ENCODE measurements around the gene RYR2. TPM values are rescaled to one million over a fixed set of nuclear protein-coding genes. Genes with fewer than 3 reads are reported as not detected.
A peak's percentile ranks its signal among the peaks of the same experiment; 100 is the strongest.

RYR2 gene
- total and polyA plus RNA-seq, 8 donors: 1.6 to 6.9 (median 4.4) TPM

- H3K9me3 ChIP-seq: no peaks in the 10 kb centered on the region
- WGBS, 2 donors: 87 to 90% methylated on average over 6 of the region's 6 CpGs
- no peak for FAIRE-seq
- H3K27ac ChIP-seq: no peak overlapping the region
- DNase-seq: no peak
- no peaks in the 10 kb centered on the region for H3K36me3 ChIP-seq
- no peak for ATAC-seq
- TF ChIP-seq CTCF (IDR thresholded peaks at IDR 0.05): no peak
- no peaks in the 10 kb centered on the region for H3K4me1 ChIP-seq
- intact Hi-C loops (cut with DNase I): no loop called here
- H3K4me3 ChIP-seq: no peak overlapping the region
- no peaks in the 10 kb centered on the region for H3K27me3 ChIP-seq
Measured at GRCh38 chr1:237179503-237179902, 137.5 kb downstream of the RYR2 start.

GRCh38 chr1:237180256-237180655, 138.3 kb downstream of the RYR2 start:
- Histone ChIP-seq H3K27ac (no peak overlapping the region), H3K4me3 (no peak overlapping the region), H3K9me3 (no peaks in the 10 kb centered on the region), H3K36me3 (no peaks in the 10 kb centered on the region), H3K4me1 (no peaks in the 10 kb centered on the region), H3K27me3 (no peaks in the 10 kb centered on the region)
- 70 to 87% methylated on average over 2 of the region's 2 CpGs for WGBS, 2 donors
- no peak for FAIRE-seq
- TF ChIP-seq CTCF (IDR thresholded peaks at IDR 0.05): no peak
- ATAC-seq: no peak
- no peak for DNase-seq
- intact Hi-C loops (cut with DNase I): no loop called here

GRCh38 chr1:237181743-237182317, 139.8 kb downstream of the RYR2 start:
- Histone ChIP-seq H3K27me3 (no peaks in the 10 kb centered on the region), H3K4me1 (no peaks in the 10 kb centered on the region), H3K4me3 (no peak overlapping the region), H3K9me3 (no peaks in the 10 kb centered on the region), H3K36me3 (no peaks in the 10 kb centered on the region), H3K27ac (no peak overlapping the region)
- intact Hi-C loops (cut with DNase I): no loop called here
- no peak for DNase-seq
- no peak for TF ChIP-seq CTCF (IDR thresholded peaks at IDR 0.05)
- ATAC-seq: peak in 1 of 4 donors; percentile 55
- 77 to 88% methylated on average over 12 of the region's 12 CpGs for WGBS, 2 donors
- no peak for FAIRE-seq

GRCh38 chr1:237183963-237184540, 142.1 kb downstream of the RYR2 start:
- Histone ChIP-seq H3K27ac (no peak overlapping the region), H3K4me1 (no peaks in the 10 kb centered on the region), H3K36me3 (no peaks in the 10 kb centered on the region), H3K9me3 (no peaks in the 10 kb centered on the region), H3K4me3 (no peak overlapping the region), H3K27me3 (no peaks in the 10 kb centered on the region)
- no peak for TF ChIP-seq CTCF (IDR thresholded peaks at IDR 0.05)
- WGBS, 2 donors: 63 to 71% methylated on average over 7 of the region's 7 CpGs
- intact Hi-C loops (cut with DNase I): no loop called here
- ATAC-seq (no peak), DNase-seq (no peak), FAIRE-seq (no peak)

- no peak overlapping the region for H3K4me3 ChIP-seq
- intact Hi-C loops (cut with DNase I): no loop called here
- H3K36me3 ChIP-seq: no peaks in the 10 kb centered on the region
- no peaks in the 10 kb centered on the region for H3K4me1 ChIP-seq
- ATAC-seq: no peak
- no peak for TF ChIP-seq CTCF (IDR thresholded peaks at IDR 0.05)
- no peaks in the 10 kb centered on the region for H3K9me3 ChIP-seq
- no peak overlapping the region for H3K27ac ChIP-seq
- no peak for FAIRE-seq
- no peaks in the 10 kb centered on the region for H3K27me3 ChIP-seq
- no peak for DNase-seq
- WGBS, 2 donors: 59 to 62% methylated on average over 8 of the region's 8 CpGs
Measured at GRCh38 chr1:237186675-237187074, 144.7 kb downstream of the RYR2 start.

Measured in pancreas (tissue), 10 donors.